H9 (cell line): ENCODE data around the gene IL15RA. TPM values are rescaled to one million over a fixed set of nuclear protein-coding genes. Genes with fewer than 3 reads are reported as not detected.

Experiments used
- DNase-seq: peaks from one replicate; pipeline ENCODE4 v3.0.0-alpha.2; 2017
- H2AFZ ChIP-seq: one replicate; pipeline ENCODE4 v1.6.1; 2013; ENCODE audit warnings: mild to moderate bottlenecking, low read length, control low read depth, moderate library complexity
- H2AK5ac ChIP-seq: 2 replicates; pipeline ENCODE4 v1.6.1; 2013; ENCODE audit warnings: low read length, control low read depth, mixed read lengths; ENCODE audit not compliant: insufficient read length
- H2BK120ac ChIP-seq: one replicate; pipeline ENCODE4 v1.6.1; 2013; ENCODE audit warnings: low read depth, mild to moderate bottlenecking, low read length, control low read depth, inconsistent platforms; ENCODE audit not compliant: poor library complexity, severe bottlenecking
- H2BK12ac ChIP-seq: 2 replicates; pipeline ENCODE4 v1.6.1; 2013; ENCODE audit warnings: low read length, control low read depth, mixed read lengths, low read depth; ENCODE audit not compliant: insufficient read length
- H2BK15ac ChIP-seq: 2 replicates; pipeline ENCODE4 v1.6.1; 2013; ENCODE audit warnings: low read depth, low read length, control low read depth
- H2BK20ac ChIP-seq: one replicate; pipeline ENCODE4 v1.6.1; 2013; ENCODE audit warnings: low read depth, mild to moderate bottlenecking, low read length, control low read depth, inconsistent platforms; ENCODE audit not compliant: poor library complexity, severe bottlenecking
- H2BK5ac ChIP-seq: 2 replicates; pipeline ENCODE4 v1.6.1; 2013; ENCODE audit warnings: low read length, control low read depth, mixed read lengths; ENCODE audit not compliant: insufficient read length
- H3K14ac ChIP-seq: 2 replicates; pipeline ENCODE4 v1.6.1; 2013; ENCODE audit warnings: low read length, control low read depth; ENCODE audit not compliant: insufficient read depth
- H3K18ac ChIP-seq: 2 replicates; pipeline ENCODE4 v1.6.1; 2013; ENCODE audit warnings: low read depth, mild to moderate bottlenecking, mixed read lengths, low read length, control low read depth; ENCODE audit not compliant: insufficient read length
- H3K23ac ChIP-seq: 2 replicates; pipeline ENCODE4 v1.6.1; 2013; ENCODE audit warnings: low read length, control low read depth, mixed read lengths, low read depth; ENCODE audit not compliant: insufficient read length
- H3K23me2 ChIP-seq: 2 replicates; pipeline ENCODE4 v1.6.1; 2013; ENCODE audit warnings: low read depth, mild to moderate bottlenecking, mixed read lengths, low read length, control low read depth; ENCODE audit not compliant: insufficient read length, poor library complexity, severe bottlenecking
- H3K27ac ChIP-seq: 2 replicates; pipeline ENCODE4 v1.5.1; 2013; ENCODE audit warnings: low read length, control low read depth, mixed read lengths, low read depth; ENCODE audit not compliant: insufficient read length
- H3K27me3 ChIP-seq: 2 replicates; pipeline ENCODE4 v1.6.1; 2013; ENCODE audit warnings: low read length, control low read depth, inconsistent platforms; ENCODE audit not compliant: insufficient read depth
- H3K4ac ChIP-seq: 2 replicates; pipeline ENCODE4 v1.6.1; 2013; ENCODE audit warnings: low read depth, mild to moderate bottlenecking, control low read depth, inconsistent platforms, low read length, moderate library complexity
- H3K4me1 ChIP-seq: 2 replicates; pipeline ENCODE4 v1.6.1; 2013; ENCODE audit warnings: low read length, control low read depth, inconsistent platforms; ENCODE audit not compliant: insufficient read depth
- H3K4me2 ChIP-seq: 2 replicates; pipeline ENCODE4 v1.6.1; 2013; ENCODE audit warnings: low read length, control low read depth, mixed read lengths; ENCODE audit not compliant: insufficient read length, insufficient read depth
- H3K56ac ChIP-seq: 2 replicates; pipeline ENCODE4 v1.6.1; 2013; ENCODE audit warnings: low read depth, mild to moderate bottlenecking, mixed read lengths, low read length, control low read depth; ENCODE audit not compliant: insufficient read length
- H3K79me1 ChIP-seq: 2 replicates; pipeline ENCODE4 v1.6.1; 2013; ENCODE audit warnings: low read depth, mild to moderate bottlenecking, moderate library complexity, low read length, control low read depth, inconsistent platforms; ENCODE audit not compliant: insufficient read depth, poor library complexity, severe bottlenecking
- H3K79me2 ChIP-seq: 2 replicates; pipeline ENCODE4 v1.6.1; 2013; ENCODE audit warnings: low read length, control low read depth, inconsistent platforms; ENCODE audit not compliant: insufficient read depth
- H3K9ac ChIP-seq: 2 replicates; pipeline ENCODE4 v1.6.1; 2013; ENCODE audit warnings: low read length, control low read depth, mixed read lengths; ENCODE audit not compliant: insufficient read length; ENCODE audit errors: extremely low read depth
- H3K9me3 ChIP-seq: one replicate; pipeline ENCODE4 v1.6.1; 2013; ENCODE audit warnings: low read depth, low read length, inconsistent platforms; ENCODE audit not compliant: control insufficient read depth
- H3T11ph ChIP-seq: one replicate; pipeline ENCODE4 v1.6.1; 2013; ENCODE audit warnings: mild to moderate bottlenecking, low read length, control low read depth, inconsistent platforms
- H4K20me1 ChIP-seq: one replicate; pipeline ENCODE4 v1.6.1; 2013; ENCODE audit not compliant: control insufficient read depth, insufficient read length, insufficient read depth
- H4K5ac ChIP-seq: 2 replicates; pipeline ENCODE4 v1.6.1; 2013; ENCODE audit warnings: low read depth, mild to moderate bottlenecking, mixed read lengths, low read length, control low read depth; ENCODE audit not compliant: insufficient read length
- H4K8ac ChIP-seq: replicated peaks from 2 replicates; pipeline ENCODE4 v1.6.1; 2013; ENCODE audit warnings: low read length, control low read depth, mixed read lengths, low read depth; ENCODE audit not compliant: insufficient read length
- H4K91ac ChIP-seq: 2 replicates; pipeline ENCODE4 v1.6.1; 2013; ENCODE audit warnings: low read depth, mild to moderate bottlenecking, moderate library complexity, mixed read lengths, low read length, control low read depth; ENCODE audit not compliant: insufficient read length
- H3K27ac Mint-ChIP-seq, 3 experiments: 2 replicates in 2 of 3; 3 replicates in 1 of 3; pipeline ENCODE4 v1.8.0; 2020 to 2021; ENCODE audit warnings: mixed read lengths in 3 of 3, mild to moderate bottlenecking in 1 of 3, moderate library complexity in 1 of 3
- H3K27me3 Mint-ChIP-seq: 2 replicates; pipeline ENCODE4 v1.8.0; 2021; ENCODE audit warnings: low read depth, mild to moderate bottlenecking, moderate library complexity, mixed read lengths
- H3K36me3 Mint-ChIP-seq, 3 experiments: 2 replicates in 2 of 3; 3 replicates in 1 of 3; pipeline ENCODE4 v1.8.0; 2020 to 2021; ENCODE audit warnings: low read depth in 3 of 3, mixed read lengths in 3 of 3; ENCODE audit not compliant: insufficient read depth in 1 of 3
- H3K4me1 Mint-ChIP-seq, 2 experiments: 2 replicates each; pipeline ENCODE4 v1.8.0; 2020; ENCODE audit warnings: mixed read lengths in 2 of 2
- H3K4me3 Mint-ChIP-seq, 2 experiments: 2 replicates in 1 of 2; 3 replicates in 1 of 2; pipeline ENCODE4 v1.8.0; 2020 to 2021; ENCODE audit warnings: mild to moderate bottlenecking in 2 of 2, mixed read lengths in 2 of 2, moderate library complexity in 1 of 2
- H3K9me3 Mint-ChIP-seq, 2 experiments: 2 replicates in 1 of 2; 3 replicates in 1 of 2; pipeline ENCODE4 v1.8.0; 2020; ENCODE audit warnings: mild to moderate bottlenecking in 2 of 2, mixed read lengths in 2 of 2, moderate library complexity in 1 of 2
- CTCF ChIP-seq: fragments of 200-600 bp; sonication (generic); conservative IDR thresholded peaks from 3 replicates; pipeline ENCODE4 v1.8.0; 2021; ENCODE audit warnings: antibody characterized with exemption, mild to moderate bottlenecking
- WGBS: extraction: QIAGEN DNeasy Blood & Tissue Kit; methylation state at CpG from one replicate; pipeline ENCODE4 v1.1.7; 2013; ENCODE audit warnings: missing lambda C conversion rate, low lambda C conversion rate, mixed read lengths; ENCODE audit not compliant: insufficient read length; ENCODE audit errors: extremely low coverage; 5-methylcytosine and 5-hydroxymethylcytosine counted together
- total RNA-seq: library from RNA; stranded (reverse); gene quantifications from 2 replicates; pipeline ENCODE4 v1.2.1, GENCODE V29; 2021

The IL15RA gene
- total RNA-seq, 1 experiment from 2014 or later = 0.31 TPM

GRCh38 chr10:5929442-5929841 is 47.9 kb downstream of the IL15RA start:
- no peaks in the 10 kb centered on the region for H3K79me1 ChIP-seq
- no peaks in the 10 kb centered on the region for H4K20me1 ChIP-seq
- no peak overlapping the region for H2BK120ac ChIP-seq
- H2BK15ac ChIP-seq = no peak overlapping the region
- no peak overlapping the region for H3K56ac ChIP-seq
- H3K27ac ChIP-seq = no peak overlapping the region
- H3K4me1 ChIP-seq = no peaks in the 10 kb centered on the region
- H3K27me3 ChIP-seq = no peaks in the 10 kb centered on the region
- H4K8ac ChIP-seq = no peak overlapping the region
- Mint-ChIP-seq H3K4me1 (no peaks in the 10 kb centered on the region), H3K27me3 (no peaks in the 10 kb centered on the region), H3K27ac (no peak overlapping the region), H3K4me3 (no peak overlapping the region), H3K9me3 (no peaks in the 10 kb centered on the region), H3K36me3 (peaks cover 34 to 90% (median 75%) of the 10 kb centered on the region in 3 experiments; a peak in 6 of 7 replicates)
- no peak overlapping the region for H4K91ac ChIP-seq
- no peak overlapping the region for H4K5ac ChIP-seq
- no peaks in the 10 kb centered on the region for H3K9me3 ChIP-seq
- no peak for TF ChIP-seq CTCF
- H3K9ac ChIP-seq = no peak overlapping the region
- no peak overlapping the region for H3K18ac ChIP-seq
- no peak overlapping the region for H3K4ac ChIP-seq
- no peak overlapping the region for H2AFZ ChIP-seq
- no peak overlapping the region for H2BK12ac ChIP-seq
- H3K23me2 ChIP-seq = no peaks in the 10 kb centered on the region
- no CpG with 5 or more reads among the region's 8 CpGs for WGBS
- DNase-seq = no peak
- H2BK20ac ChIP-seq = no peak overlapping the region
- H2AK5ac ChIP-seq = no peak overlapping the region
- no peak overlapping the region for H3T11ph ChIP-seq
- no peaks in the 10 kb centered on the region for H3K79me2 ChIP-seq
- H3K23ac ChIP-seq = no peak overlapping the region
- no peak overlapping the region for H3K14ac ChIP-seq
- no peak overlapping the region for H3K4me2 ChIP-seq
- no peak overlapping the region for H2BK5ac ChIP-seq
